Subcutaneous preadipocyte (primary cell): ENCODE data around the gene KRR1. TPM values are rescaled to one million over a fixed set of nuclear protein-coding genes. Genes with fewer than 3 reads are reported as not detected.

ENCODE experiments used
- total RNA-seq: library from RNA; depleted of rRNA; stranded (reverse); fragments of >200 nt; gene quantifications from 2 replicates; pipeline ENCODE4 v1.2.3, GENCODE V29; 2012

The KRR1 gene
- 16.9 and 23.1 TPM in 2 replicates for total RNA-seq

DNA sequence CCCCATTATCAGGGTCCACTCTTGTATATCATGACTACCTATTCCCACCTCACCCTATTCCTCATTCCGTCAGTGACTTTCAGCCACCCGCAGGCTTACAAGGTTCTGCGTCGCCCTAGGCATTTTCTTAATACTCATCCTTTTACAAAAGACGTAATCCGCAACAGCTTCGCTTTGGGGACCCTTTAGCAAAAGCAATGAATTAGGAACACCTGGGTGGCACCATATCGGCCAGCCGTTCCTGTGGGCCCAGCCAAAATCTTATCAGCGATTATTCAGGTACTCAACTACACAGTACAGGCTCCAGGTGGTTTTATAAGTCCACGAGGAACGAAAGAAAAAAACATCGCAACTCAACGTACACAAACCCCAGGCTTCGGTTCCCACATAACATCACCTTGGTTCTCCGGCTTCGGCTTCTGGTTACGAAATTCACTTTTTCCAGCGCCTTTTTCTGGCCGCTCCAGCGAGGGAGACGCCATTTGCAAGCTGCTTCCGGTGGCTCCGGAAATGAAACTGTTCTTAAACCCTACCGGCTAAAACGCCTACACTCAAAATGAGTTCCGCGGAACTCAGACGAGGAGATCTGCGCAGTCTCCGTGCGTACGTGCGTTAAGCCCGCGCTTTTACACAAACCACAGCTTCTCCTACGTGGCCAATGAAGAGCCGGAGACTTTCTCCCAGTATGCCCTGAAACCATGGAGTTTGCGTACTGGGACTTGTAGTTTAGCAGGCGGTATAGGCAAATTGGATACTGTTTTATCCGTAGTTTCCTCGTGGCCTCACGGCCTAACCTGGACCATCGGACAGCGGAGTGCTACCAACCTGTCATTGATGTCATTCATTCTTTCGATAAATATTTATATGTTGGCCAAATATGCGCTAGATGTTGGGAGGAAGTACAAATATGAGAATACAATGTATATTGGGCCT is at the start of gene KRR1:
Gene KRR1, minus strand, starts transcription at position 494 of the 933 bp plus-strand sequence. Its CDS starts 12 bp downstream, at position 482.

DNA sequence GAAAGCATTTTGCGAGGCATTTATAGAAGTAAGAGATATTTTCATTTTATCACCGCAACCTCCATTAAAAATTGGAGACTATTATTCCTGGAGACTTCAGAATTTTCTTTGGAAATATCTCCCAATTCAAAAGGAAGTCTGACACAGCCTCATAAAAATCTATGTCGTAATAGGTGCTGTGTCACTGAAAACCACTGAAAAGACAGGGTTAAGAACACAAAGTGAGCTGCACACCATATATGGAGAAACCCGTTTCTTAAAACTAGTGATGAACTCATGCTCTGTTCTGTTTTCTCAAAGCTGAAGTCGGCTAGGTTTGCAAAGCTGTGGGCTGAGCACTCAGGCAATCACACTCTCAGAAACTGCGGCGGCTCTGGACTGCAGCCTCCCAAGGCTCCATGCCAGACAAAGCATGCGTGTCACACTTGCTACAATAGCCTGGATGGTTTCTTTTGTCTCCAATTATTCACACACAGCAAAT is 30.9 kb downstream of the KRR1 start, which contains the start of gene GLIPR1:
Gene GLIPR1, plus strand, starts transcription at position 287 of the 481 bp plus-strand sequence. Its CDS starts 126 bp downstream, at position 413.

Other genes starting within 250 kb of the KRR1 start
- 4.8 and 5.3 TPM in 2 replicates for gene CAPS2, start 181.3 kb downstream of the KRR1 start, total RNA-seq
- gene GLIPR1L1, start 176.9 kb downstream of the KRR1 start, total RNA-seq = not detected in 2 replicates
- gene GLIPR1L2, start 120.5 kb downstream of the KRR1 start, total RNA-seq = 0.37 and 0.39 TPM in 2 replicates
- gene GLIPR1, start 30.9 kb downstream of the KRR1 start, total RNA-seq = 47.0 and 68.8 TPM in 2 replicates